Tongue (tissue), 2 donors: ENCODE data around the gene OPRL1. TPM values are rescaled to one million over a fixed set of nuclear protein-coding genes. Genes with fewer than 3 reads are reported as not detected.

Experiments used
- DNase-seq: peaks from one replicate; pipeline ENCODE4 v3.0.0-alpha.2; 2015
- total RNA-seq: library from RNA; depleted of rRNA; stranded (reverse); fragments of >200 nt; gene quantifications from one replicate; pipeline ENCODE4 v1.2.3, GENCODE V29; 2014

The OPRL1 gene
- total RNA-seq, result 0.62 TPM

DNA sequence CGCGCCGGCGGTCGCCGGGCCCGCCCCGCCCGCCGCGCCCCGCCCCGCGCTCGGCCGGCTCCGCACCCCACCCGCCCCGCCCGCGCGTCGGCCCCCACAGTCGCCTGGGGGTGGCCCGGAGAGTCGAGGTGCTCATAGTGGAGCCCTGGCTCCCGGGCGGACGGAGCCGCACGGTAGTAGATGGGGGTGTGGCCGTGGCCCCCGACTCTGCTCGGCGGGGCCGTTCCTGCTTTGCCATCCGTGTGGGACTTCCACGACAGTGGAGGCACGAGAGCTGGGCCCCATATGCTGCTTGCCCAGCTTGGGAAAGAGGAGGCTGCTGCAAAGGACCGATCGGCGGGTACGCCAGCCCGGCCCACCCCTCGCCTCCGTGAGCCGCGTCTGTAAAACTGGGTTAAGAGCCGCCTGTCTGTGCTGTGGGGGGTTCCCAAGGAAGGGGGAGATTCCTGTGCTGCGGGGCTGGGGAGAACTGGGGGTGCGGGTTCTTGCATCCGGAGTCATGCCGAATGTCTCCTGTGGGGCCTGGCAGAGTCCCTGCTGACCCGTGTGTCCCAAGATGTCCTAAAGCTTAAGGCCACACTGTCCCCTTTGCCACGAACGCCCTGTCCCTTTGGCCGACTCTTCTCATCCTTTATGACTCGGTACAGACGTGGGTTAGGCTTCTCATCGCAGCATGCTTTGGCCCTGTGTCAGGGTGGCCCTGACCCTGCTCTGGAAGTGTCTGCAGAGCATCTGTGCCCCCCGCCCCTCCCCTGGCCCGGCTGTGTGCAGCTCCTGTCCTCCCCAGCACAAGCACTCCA is at the start of gene OPRL1:
TSS of gene OPRL1 (plus strand) at position 70 of the 800 bp plus-strand sequence. CDS start 12,639 bp downstream, outside the sequence.
- no peak for DNase-seq

DNA sequence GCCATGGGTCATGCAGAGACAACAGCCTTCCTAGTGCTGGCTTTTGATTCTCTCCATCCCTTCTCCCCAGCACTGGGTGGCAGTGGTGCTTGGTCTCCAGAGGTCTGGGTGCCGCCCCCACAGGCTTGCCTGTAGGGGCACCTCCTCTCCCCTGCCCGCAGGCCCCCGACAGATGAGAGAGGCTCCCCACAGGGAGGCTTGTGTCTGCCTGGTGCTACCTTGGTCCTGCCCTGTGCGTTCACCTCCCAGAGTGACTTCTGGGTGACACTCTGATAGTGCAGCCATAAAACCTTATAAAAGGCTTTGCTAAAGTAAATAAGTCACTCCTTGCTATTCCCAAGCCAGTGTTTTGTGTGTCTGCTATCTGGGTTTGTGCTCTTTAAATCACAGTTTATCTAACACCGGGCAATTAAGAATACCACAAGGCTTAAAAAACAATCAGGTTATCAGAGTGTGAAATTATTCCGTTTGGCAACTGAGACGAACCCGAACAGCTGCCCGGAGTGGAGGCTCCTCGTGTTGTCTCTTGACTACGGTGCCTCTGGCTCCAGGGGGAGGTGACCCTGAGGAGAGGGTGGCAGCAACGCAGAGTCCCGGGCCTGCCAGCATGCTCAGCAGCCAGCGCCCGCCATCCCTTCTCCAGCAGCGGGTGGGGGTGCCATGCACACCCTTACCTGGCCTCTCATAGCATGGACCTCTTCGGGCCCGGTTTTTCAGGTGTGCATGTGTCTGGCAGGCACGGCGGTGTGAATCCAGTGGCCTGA is 49.3 kb upstream of the OPRL1 start:
- DNase-seq, result no peak

DNA sequence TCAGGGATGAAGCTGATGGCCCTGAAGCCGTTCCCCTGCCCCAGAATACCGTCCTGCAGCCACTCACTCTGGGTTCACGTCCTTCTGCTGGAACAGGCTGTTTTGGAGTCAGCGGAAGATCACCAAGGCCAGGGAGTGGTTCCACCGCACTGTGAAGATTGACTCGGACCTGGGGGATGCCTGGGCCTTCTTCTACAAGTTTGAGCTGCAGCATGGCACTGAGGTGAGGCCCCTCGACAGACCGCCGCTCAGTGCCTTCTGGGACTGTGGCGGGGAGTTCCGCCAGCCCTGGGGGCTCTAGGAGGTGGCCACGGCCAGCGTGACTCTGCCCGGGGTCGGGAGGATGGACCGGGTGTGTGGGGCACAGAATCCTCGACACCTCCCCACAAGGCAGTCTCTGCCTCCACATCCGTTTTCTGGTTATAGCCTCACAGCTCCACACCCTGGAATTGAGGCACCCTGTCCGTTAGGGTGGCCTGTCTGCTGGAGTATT is 48.0 kb upstream of the OPRL1 start:
- DNase-seq, result no peak

DNA sequence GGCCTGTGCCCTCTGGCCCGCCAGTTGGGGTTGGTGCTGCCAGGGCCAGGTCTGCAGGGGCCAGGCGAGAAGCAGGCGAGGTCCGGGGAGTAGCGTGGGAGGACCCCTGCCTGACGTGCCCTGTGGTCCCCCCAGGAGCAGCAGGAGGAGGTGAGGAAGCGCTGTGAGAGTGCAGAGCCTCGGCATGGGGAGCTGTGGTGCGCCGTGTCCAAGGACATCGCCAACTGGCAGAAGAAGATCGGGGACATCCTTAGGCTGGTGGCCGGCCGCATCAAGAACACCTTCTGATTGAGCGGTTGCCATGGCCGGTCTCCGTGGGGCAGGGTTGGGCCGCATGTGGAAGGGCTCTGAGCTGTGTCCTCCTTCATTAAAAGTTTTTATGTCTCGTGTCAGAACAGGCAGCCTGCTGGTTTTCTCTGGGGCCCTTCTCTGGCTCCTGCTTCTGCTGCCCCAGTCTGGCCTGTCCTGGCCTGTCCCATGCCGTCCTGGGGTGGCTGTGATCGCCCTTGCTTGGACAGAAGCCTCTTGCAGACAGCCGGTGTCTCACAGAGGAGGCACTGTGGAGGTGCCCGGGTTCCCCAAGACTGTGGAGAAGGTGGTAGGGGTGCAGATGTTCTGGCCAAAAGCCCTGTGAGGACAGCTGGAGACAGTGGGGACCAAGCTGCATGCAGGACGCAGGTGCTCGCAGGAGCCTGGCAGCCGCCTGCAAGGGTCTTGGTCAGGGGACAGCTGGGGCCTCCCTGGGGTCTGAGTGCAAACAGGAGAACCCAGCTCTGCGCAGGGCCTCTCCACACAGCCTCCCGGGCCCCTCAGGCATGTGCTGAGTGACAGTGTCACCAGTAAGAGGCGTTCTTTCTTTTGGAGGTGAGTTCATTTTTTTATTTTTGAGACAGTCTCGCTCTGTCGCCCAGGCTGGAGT is 46.9 kb upstream of the OPRL1 start:
- no peak for DNase-seq

DNA sequence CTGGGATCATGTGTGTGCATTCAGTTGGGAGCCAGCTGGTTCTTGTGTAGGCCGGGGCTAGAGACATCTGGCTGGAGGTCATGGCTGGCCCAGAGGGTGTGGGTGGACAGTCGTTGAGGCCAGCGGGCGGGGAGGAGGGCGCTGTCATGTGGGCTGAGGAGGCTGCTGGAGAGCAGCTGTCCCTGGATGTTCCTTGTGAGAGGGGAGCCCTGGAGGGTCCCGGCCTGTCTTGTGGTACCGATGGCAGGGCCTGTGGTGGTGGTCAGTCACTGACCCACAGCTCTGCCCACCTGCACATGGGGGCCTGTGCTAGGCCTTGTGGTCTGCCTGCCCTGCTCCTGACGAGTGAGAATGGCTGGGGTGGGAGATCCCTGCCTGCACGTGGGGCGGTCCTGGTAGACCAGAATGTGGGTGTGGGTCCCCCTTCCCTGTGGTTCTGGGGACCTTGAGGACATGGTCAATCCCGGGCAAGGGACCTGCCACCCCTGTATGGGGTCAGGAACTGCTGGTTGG is 45.8 kb upstream of the OPRL1 start:
- no peak for DNase-seq

DNA sequence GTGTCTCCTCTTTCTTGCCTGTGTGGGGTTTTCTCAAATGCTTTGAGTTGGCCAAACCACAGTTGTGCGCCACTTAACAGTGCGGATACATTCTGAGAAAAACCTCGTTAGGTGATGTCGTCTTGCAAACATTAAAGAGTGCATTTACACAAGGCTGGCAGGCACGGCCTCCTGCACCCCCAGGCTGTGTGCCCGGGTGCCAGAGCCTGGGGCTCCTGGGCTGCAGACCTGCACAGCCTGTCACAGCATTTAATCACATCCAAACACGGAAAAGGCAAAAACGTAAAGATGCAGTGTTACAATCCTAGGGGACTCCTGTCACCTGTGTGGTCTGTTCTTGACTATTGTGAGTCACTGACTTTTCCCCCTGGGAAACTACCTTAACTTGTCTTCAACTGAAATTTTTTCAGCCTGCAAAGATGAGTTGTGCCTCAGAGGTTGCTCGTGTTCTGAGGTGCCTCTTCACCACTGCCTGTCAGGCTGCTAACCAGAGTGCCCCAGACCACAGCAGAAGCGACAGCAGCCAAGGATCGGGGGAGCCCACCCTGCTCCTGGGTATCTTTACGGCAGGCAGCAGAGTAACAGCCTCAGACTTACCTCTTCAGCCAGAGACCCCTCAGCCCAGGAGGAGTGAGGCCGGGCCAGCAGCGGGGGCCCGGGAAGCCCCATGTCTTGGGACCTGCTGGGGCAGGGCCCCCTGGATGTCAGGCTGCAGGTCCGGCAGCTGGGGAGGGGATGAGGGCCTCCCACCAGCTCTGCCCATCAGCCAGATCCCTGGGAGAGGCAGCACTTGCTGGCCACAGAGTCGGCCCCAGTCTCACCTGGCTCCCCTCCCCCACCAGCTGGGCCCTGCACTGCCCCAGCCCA is 44.6 kb upstream of the OPRL1 start:
- DNase-seq, result no peak

DNA sequence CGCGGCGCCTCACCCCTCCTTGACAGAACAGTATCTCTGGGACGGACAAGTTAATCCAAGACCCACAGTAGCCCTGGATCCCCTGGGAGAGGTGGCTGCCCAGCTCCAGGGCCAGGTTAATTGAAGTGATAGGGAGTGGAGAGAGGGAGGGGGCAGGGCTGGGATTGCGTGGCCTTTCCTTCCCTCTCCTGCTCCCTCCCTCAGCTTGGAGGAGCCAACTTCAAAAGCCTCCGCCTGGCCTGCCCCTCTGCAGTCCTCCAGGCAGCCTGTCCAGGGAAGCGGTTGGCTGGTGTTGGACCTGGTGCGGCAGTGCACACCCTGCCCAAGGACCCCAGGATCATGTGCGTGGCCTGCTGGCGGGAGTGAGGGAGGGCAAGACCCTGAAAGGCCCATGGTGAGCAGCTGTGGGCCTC is 43.9 kb upstream of the OPRL1 start, which contains the start of gene C20orf204:
TSS of gene C20orf204 (plus strand) at position 250 of the 413 bp plus-strand sequence. CDS start at position 392, 142 bp downstream.
- no peak for DNase-seq

DNA sequence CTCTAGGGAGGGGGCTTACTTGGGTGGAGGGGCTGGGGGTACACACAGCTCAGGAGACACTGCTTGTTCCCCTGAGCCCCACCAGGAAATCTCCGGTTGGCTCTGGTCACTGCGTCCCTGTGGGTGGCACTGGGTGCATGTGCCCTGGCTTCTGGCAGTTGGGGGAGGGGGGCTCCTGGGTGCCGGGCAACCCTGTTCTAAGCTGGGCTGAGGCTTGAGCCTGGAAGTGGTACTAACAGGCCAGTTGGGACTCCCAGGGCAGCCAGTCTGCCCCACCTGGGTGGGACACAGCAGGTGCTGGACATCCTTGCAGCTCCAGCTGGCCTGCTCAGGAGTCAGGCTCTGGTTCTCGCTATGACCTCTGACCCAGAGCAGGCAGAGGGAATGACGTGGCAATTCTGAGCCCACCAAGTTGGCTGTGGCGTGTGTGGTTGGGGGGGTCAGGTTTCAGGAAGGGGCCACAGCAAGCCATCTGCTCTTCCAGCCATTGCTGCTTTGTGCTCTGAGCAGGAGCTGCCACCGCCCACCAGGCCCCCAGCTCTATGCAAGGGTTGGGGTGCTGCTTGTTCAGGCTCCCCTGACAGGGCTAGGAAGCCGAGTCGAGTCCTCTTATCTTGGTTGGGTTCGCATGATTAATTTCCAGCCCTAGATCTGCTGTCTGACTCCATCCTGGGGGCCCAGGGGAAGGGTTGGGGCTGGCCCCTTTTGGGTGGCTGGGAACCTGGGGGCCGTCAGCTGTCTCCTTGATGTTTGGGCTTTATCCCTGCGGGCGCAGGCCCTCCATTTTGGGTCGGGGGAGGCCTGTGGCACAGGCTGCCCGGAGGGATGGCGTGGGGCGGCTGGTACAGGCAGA is 43.3 kb upstream of the OPRL1 start:
- DNase-seq, result no peak

DNA sequence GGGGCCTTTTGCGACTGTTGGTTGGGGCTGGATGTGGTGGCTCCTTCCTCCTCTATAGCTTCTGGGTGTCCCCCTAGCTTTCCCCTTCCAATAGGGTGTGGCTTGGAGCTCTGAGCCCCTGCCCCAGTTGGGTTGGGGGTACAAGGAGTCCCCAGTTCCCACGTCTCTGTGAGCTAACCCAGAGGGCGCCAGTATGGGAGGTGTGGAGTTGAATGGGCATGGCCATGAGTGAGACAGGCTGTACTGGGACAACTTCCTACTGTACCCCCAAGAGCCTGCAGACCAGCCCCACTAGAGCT is 42.7 kb upstream of the OPRL1 start:
- no peak for DNase-seq

DNA sequence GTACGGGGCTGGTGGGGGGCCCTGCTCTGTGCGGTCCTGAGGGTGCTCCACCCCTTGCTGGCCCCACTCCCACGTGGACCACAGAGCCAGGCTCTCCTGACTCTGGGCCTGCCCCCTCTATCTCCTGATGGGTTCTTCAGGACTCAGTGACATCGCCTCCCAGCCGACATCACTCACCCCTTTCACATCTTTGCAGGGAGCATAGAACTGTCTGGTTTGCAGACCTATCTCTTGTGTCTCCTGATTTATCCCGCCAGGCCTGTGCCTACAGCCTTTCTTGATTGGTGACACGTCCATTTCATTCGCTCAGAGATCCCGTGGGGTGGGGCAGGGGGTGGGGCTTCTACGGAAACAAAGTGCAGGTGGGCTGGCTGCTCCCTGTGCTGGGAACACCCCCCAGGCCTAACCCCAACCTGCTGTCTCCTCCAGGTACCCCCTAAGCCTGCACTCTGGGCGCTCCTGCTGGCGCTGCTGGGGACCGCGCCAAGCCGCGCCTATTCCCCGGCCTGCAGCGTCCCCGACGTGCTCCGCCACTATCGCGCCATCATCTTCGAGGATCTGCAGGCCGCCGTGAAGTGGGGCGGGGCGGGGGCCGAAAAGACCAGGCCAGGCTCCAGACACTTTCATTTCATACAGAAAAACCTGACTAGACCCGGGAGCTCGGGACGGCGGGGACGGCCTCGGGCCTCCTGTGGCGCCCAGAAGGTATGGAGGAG is 42.2 kb upstream of the OPRL1 start:
- DNase-seq, result no peak

DNA sequence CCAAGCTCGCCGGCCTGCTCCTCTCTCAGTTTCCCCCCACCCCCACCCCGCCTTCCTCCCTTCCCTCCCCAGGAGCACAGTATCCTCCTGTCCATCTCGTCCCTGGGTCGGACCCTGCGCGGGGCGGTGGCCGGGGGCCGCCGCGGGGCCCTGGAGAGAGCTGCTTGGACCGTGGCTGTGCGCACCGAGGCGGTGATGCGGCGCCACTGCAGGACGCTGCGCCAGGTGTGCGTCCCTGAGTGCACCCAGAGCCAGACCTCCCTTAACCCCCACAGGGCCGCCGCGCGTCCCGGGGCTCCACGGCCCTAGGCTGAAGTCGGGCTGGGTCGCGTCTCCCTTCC is 41.7 kb upstream of the OPRL1 start:
- no peak for DNase-seq

DNA sequence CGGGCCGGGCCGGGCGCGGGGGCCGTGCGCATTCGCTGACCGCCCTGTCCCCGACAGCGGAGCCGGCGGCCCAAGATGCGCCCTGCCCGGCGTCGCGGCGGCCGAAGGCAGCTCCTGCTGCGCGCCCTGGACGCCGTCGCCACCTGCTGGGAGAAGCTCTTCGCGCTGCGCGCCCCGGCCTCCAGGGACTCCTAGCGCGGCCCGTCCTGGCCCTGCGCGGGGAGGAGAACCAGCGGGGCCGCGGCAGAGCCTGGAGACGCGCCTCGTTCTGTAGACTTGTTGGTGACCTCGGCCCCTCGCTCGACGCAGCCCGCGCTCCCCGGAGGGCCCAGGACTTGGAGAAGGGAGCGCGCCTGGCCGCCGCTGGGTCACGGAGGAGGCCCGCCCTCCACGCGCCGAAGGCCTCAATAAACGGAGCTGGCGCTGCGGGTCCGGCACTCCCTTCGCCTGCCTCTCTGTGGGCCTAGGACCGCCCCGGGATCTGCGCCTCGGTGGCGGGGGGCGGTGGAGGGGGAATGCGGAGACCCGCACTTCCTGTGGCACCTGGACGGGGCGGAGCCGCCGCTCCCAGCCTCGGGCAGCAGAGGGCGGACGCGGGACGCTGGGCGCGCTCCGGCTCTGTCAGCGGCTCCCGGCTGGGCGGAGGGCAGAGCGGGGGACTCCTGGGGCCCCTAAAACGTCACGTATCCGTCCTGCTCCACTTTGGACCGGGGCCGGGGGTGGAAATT is 41.2 kb upstream of the OPRL1 start:
- peak; percentile 76 for DNase-seq

DNA sequence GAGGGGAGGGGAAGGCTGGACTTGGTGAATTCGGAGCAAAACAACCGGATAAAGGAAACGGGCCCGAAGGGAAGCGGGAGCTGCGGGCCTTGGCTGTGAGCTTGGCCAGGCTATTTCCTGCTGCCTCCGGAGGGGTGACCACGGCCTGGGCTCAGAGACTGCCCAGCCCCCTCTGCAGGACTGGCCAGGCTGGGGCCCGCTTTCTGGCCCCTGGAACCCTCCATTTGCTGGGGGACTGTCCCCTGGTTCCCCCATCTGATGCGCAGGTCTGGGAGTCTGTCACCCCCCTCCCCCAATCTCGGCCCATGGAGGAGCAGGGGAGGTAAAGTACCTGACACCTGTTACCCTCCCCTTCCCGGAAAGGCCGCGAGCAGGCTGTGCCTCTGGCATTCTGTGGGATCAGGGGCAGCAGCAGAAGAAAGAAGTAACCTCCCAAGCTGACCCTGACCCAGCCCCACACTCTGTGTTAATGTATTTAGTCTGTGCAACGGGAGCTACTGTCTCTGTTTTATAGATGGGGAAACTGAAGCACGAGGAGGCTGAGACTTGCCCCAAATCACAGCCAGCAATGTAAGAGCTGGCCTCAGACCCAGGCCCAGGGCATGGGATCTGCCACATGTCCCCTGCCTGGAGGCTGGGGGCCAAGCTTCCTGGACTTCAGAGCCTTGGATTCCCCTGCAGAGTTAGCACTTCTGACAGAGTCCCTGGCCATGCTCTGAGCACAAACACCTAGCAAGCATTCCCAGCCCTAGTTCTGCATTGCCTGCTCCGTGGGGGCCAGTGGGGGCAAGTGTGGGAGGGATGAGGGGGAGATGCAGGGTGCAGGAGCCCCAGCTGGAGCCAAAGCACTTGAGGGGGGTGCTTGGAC is 40.4 kb upstream of the OPRL1 start:
- no peak for DNase-seq

DNA sequence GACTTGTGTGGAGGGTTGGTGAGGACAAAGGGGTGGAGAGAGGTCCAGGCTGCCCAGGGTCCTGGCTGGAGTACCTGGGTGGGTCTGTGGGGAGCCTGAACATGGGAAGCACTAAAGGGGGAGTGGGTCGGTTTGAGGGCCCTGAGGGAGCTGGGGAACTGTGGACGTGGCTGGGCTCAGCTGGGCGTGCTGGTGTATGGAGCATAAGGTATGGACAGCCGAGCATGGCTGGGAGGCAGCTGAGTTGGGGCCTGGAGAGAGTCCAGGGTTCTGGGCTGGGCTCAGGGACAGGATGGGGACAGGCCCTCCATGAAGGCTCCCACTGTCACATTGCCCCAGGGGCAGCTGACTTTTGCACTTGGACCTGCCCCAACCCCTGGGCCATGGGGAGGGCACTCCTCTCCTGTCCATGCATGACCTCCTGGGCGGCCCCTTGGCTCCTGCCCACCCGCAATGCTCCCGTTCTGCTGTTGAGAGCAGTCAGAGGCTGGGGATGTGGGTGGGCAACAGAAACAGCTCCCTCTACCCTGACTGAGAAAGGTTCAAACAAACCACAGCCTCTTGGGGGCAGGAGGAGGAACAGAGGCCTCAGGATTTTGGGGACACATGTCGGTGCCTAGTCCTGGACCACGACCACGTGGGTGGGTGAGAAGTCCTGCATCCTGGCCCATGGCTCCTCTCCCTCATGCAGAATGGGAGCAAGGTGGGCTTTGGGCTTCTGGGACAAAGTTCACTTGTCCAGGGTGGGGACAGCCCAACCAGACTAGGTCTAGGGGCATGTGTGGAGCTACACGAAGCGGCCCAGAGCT is 39.4 kb upstream of the OPRL1 start:
- no peak for DNase-seq

DNA sequence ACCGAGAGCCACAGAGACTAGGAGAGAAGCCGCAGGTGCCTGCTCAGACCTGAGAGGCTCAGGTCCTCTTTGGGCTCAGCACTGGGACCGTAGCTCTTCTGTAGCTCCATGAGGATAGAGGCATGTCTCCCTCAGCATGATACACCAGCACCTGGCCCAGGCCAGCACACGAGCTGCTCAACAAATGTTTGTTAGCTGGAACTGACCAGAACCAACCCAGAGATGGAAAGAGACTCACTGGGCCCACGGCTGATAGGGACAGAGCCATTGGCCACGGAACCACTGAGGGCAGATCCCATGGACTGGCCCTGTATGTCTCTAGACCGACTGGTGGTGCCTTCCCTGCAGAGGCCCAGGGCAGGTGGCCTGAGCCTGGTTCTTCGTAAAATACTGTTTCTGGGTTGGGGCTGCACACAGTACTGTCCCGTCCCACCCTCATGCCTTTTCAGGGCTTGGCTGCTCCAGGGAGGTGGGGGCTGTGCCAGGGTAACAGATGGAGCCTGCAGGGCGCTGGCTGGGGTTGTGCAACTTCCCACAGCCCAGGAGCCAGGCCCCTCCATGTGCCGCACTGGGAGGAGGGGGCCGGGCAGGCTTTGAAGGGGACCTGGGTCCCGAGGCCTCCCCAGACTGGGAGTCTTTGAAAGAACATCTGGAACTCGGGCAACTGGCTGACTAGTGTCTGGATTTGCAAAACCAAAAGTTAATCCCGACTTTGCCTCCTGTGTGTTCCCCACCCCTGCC is 38.7 kb upstream of the OPRL1 start:
- DNase-seq, result no peak

DNA sequence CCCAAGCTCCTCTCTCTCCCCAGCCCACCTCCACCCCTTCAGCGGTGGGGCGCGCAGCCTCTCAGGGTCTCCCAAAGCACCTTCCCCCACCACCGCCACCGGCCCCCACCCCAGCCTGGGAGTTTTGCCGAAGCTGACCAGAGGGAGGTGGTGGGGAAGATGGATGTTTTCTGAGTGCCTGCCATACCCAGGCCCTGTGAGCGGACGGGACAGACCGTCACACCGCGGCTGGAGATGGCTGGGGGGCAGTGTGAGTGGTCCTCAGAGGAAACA is 38.2 kb upstream of the OPRL1 start:
- no peak for DNase-seq
